Activated CD8-positive, alpha-beta memory T cell treated with anti-CD3 and anti-CD28 coated beads for 24 hours (primary cell): ENCODE measurements around the gene KIF27.
"Not testable (repeated sequence)": the region's sequence is repeated elsewhere in the genome, so short reads cannot be mapped to it uniquely, and the experiment has no call there.

Experiments used
- DNase-seq: peaks from one replicate; pipeline ENCODE4 v3.0.0-alpha.2; 2020

KIF27 gene

GRCh38 chr9:83930881-83931280 is 9.6 kb upstream of the KIF27 start:
- no peak for DNase-seq

GRCh38 chr9:83927591-83927990 is 6.4 kb upstream of the KIF27 start:
- DNase-seq: no peak

GRCh38 chr9:83920469-83920926 is 734 bp downstream of the KIF27 start:
- DNase-seq: no peak

GRCh38 chr9:83919111-83919510 is 2.1 kb downstream of the KIF27 start:
- no peak for DNase-seq

- not testable (repeated sequence) for DNase-seq
Measured at GRCh38 chr9:83912194-83912593, 9.0 kb downstream of the KIF27 start.

- no peak for DNase-seq
Measured at GRCh38 chr9:83906144-83906543, 15.1 kb downstream of the KIF27 start.

GRCh38 chr9:83900615-83901014 is 20.6 kb downstream of the KIF27 start:
- DNase-seq: not testable (repeated sequence)

- DNase-seq: not testable (repeated sequence)
Measured at GRCh38 chr9:83894301-83894700, 26.9 kb downstream of the KIF27 start.

- not testable (repeated sequence) for DNase-seq
Measured at GRCh38 chr9:83886498-83886897, 34.7 kb downstream of the KIF27 start.

GRCh38 chr9:83885559-83886240 is 35.5 kb downstream of the KIF27 start:
- not testable (repeated sequence) for DNase-seq

GRCh38 chr9:83881687-83882408 is 39.4 kb downstream of the KIF27 start:
- DNase-seq: not testable (repeated sequence)

GRCh38 chr9:83875559-83875958 is 45.7 kb downstream of the KIF27 start:
- not testable (repeated sequence) for DNase-seq

GRCh38 chr9:83849895-83850294 is 71.3 kb downstream of the KIF27 start:
- not testable (repeated sequence) for DNase-seq

GRCh38 chr9:83837070-83837643 is 84.1 kb downstream of the KIF27 start:
- DNase-seq: not testable (repeated sequence)

GRCh38 chr9:83830426-83831071 is 90.7 kb downstream of the KIF27 start:
- not testable (repeated sequence) for DNase-seq

- DNase-seq: not testable (repeated sequence)
Measured at GRCh38 chr9:83824986-83825623, 96.1 kb downstream of the KIF27 start.

- peak; percentile 85 for DNase-seq
Measured at GRCh38 chr9:83817356-83818278, 103.6 kb downstream of the KIF27 start, which contains the start of gene GKAP1. Gene GKAP1, minus strand, starts transcription at chr9:83817769. Its CDS starts 11,252 bp downstream, at chr9:83806517.

- not testable (repeated sequence) for DNase-seq
Measured at GRCh38 chr9:83817011-83817355, 104.2 kb downstream of the KIF27 start.

GRCh38 chr9:83815120-83815519 is 106.1 kb downstream of the KIF27 start:
- DNase-seq: not testable (repeated sequence)

- DNase-seq: not testable (repeated sequence)
Measured at GRCh38 chr9:83809213-83809612, 112.0 kb downstream of the KIF27 start.

- not testable (repeated sequence) for DNase-seq
Measured at GRCh38 chr9:83804454-83804853, 116.8 kb downstream of the KIF27 start.

- DNase-seq: not testable (repeated sequence)
Measured at GRCh38 chr9:83803941-83804340, 117.3 kb downstream of the KIF27 start.
